Measurements from ENCODE around the gene DYSF. TPM values are rescaled to one million over a fixed set of nuclear protein-coding genes. Genes with fewer than 3 reads are reported as not detected.

The DYSF gene
- total RNA-seq, 4 donors from 2014 or later, result 0.93 to 3.2 (median 2.8) TPM

DNA sequence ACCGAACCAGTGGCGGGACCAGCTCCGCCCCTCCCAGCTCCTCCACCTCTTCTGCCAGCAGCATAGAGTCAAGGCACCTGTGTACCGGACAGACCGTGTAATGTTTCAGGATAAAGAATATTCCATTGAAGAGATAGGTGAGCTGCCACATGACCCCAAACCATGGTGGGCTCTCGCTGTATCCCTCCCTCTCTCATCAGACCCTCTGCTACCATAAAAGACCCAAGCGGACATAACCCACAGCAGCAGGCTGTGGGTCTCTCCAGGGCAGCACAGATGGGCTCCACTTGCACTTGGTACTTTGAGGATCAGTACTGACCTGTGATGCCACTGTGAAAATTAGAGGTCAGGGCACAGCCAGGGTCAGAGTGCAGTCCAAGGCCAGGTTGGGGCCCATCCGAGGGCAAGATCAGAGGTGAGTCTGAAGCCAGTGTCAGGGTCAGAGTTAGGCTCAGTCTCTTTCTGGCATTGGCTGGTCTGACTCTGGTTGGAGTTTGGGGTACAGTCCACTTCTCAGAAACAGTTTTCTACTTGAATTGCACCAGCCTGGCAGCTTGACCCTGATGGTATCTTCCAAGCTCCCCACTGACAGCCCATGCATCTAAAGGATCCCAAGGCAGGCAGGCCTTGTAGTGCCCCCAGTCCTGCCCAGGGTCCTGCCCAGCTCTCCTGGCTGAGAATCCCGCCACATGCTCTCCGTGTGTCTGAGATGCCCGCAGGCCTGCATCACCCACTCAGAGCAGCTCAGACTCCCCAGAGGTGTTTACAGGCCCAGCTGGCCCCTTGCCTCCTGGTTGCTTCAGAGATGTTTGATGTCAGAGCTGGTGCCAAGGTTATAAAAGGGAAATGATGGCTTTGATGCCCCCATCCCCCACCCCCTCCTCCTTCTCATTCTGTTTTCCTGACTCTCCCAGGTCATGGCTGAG, 212.1 kb downstream of the DYSF start:
- no peak overlapping the region for H3K4me3 ChIP-seq (ENCODE audit: low read depth, poor library complexity, severe bottlenecking)
- DNase-seq (ENCODE audit: low spot score in 2 of 2), result no peak
- 87% methylated on average over 11 of the region's 11 CpGs for WGBS, 2 donors
- intact Hi-C loops (cut with DNase I; ENCODE audit: low total_unique reads), result no loop called here
- TF ChIP-seq, protein P1, sequence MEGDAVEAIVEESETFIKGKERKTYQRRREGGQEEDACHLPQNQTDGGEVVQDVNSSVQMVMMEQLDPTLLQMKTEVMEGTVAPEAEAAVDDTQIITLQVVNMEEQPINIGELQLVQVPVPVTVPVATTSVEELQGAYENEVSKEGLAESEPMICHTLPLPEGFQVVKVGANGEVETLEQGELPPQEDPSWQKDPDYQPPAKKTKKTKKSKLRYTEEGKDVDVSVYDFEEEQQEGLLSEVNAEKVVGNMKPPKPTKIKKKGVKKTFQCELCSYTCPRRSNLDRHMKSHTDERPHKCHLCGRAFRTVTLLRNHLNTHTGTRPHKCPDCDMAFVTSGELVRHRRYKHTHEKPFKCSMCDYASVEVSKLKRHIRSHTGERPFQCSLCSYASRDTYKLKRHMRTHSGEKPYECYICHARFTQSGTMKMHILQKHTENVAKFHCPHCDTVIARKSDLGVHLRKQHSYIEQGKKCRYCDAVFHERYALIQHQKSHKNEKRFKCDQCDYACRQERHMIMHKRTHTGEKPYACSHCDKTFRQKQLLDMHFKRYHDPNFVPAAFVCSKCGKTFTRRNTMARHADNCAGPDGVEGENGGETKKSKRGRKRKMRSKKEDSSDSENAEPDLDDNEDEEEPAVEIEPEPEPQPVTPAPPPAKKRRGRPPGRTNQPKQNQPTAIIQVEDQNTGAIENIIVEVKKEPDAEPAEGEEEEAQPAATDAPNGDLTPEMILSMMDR (IDR thresholded peaks at IDR 0.05), result no peak
- TF ChIP-seq POLR2A (IDR thresholded peaks at IDR 0.05), result no peak

DNA sequence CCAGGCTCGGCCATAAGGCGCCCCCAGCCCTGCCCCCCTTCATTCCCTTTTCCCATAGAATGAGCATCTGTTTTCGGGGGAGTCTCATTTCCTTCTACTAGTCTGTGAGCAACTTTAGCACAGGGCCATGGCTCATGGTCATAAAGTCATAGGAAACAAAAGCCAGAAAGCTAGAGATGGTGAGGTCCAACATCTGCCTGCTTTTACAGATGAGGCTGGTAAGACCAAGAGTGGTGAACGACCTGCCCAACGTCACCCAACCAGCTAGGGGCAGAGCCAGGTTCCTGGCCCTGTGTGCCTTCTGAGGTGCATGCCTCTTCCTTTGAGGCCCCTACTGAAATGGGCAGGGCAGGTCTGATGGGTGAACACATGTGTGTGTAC, 212.7 kb downstream of the DYSF start:
- DNase-seq (ENCODE audit: low spot score in 2 of 2), result no peak
- intact Hi-C loops (cut with DNase I; ENCODE audit: low total_unique reads), result no loop called here
- TF ChIP-seq, protein P1 (IDR thresholded peaks at IDR 0.05), result no peak
- no peak for TF ChIP-seq POLR2A (IDR thresholded peaks at IDR 0.05)
- WGBS, 2 donors, result 87 to 91% methylated on average over 5 of the region's 5 CpGs
- no peak overlapping the region for H3K4me3 ChIP-seq (ENCODE audit: low read depth, poor library complexity, severe bottlenecking)

DNA sequence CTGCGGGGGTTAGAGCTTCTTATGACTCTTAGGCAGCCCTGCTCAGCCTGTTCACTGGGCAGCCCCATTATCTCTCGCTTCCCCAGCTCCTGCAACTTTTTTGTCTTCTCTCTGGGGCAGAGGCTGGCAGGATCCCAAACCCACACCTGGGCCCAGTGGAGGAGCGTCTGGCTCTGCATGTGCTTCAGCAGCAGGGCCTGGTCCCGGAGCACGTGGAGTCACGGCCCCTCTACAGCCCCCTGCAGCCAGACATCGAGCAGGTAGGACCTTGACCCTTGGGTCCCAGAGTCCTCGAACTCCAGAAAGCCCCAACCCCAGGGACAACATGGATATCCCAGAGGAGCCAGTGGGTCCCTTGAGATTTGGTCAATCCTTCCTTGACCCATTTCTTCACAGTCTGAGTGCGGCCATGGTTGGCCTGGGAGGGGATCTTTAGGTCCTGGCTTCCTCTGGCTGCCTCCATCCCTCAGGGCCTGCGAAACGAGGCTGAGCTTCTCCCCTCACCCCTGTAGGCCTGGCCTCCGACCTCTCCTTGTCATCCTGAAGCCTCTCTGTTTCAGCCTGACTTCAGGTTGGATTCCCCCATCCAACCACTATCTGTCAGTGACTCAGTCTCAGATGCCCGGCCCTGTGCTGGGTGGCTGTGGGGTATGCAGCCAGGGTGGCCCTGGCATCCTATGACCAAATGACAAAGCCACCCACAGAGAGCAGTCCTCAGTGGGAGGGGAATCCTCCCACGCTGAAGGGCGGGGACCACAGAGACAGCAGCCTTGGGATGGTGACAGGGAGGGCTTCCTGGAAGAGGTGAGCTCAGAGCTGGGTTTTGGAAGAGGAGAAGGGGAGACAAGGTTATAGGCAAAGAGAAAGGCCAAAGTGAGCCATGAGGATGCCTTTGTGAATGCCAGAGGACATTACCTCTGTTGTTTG, 214.2 kb downstream of the DYSF start:
- 85 to 88% methylated on average over 15 of the region's 15 CpGs for WGBS, 2 donors
- TF ChIP-seq, protein P1 (IDR thresholded peaks at IDR 0.05), result no peak
- TF ChIP-seq POLR2A (IDR thresholded peaks at IDR 0.05), result no peak
- no peak overlapping the region for H3K4me3 ChIP-seq (ENCODE audit: low read depth, poor library complexity, severe bottlenecking)
- no peak for DNase-seq (ENCODE audit: low spot score in 2 of 2)
- intact Hi-C loops (cut with DNase I; ENCODE audit: low total_unique reads), result no loop called here

DNA sequence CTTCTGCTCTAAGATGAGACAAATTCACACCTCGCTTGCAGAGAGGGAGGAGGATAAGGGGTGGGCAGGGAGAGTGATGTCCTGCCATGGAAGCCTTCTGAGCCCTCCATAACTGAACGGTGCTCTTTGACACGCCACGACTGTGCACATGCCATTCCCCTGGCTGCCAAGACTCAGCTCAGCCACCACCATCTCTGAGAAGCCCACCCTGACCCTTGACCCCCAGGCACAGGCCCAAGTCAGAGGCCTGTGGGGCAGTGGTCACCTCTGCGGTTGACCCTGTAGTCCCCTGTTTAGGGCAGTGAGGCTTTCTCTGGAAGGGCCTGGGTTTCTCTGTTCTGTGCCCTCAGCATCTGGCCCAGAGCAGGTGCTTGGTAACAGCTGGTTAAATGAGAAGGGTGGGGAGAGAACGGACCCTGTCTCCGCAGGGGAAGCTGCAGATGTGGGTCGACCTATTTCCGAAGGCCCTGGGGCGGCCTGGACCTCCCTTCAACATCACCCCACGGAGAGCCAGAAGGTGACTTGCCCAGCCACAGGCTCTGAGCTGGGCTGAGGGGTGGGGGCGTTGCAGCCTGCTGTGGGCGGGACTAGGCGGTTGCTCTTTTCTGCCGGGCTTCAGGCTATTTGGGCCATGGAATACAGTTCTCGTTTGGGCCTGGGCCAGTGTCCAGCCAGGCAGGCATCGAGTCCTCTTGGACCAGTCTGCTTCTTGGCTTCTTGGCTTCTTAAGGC, 215.1 kb downstream of the DYSF start:
- no peak overlapping the region for H3K4me3 ChIP-seq (ENCODE audit: low read depth, poor library complexity, severe bottlenecking)
- no peak for DNase-seq (ENCODE audit: low spot score in 2 of 2)
- TF ChIP-seq, protein P1 (IDR thresholded peaks at IDR 0.05), result no peak
- TF ChIP-seq POLR2A (IDR thresholded peaks at IDR 0.05), result no peak
- 86 to 87% methylated on average over 14 of the region's 17 CpGs for WGBS, 2 donors
- intact Hi-C loops (cut with DNase I; ENCODE audit: low total_unique reads), result no loop called here

DNA sequence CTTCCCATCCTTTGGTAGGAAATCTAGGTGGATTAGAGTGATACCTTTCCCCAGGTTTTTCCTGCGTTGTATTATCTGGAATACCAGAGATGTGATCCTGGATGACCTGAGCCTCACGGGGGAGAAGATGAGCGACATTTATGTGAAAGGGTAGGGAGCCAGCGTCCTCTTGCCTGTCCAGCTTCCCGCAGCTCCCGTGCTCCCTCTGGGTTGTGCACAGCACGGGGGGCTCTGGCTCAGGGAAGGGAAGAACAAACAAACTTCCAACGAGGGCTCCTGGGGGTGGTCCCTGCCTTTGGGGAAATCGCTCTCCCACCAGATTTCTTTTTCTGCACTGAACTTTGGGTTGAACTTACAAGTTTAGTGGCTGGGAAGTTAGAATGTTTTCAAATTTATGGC, 215.7 kb downstream of the DYSF start:
- peak in 1 of 2 donors; percentile 72 for DNase-seq (ENCODE audit: low spot score in 2 of 2)
- 90 to 94% methylated on average over 9 of the region's 9 CpGs for WGBS, 2 donors
- intact Hi-C loops (cut with DNase I; ENCODE audit: low total_unique reads), result no loop called here
- no peak overlapping the region for H3K4me3 ChIP-seq (ENCODE audit: low read depth, poor library complexity, severe bottlenecking)
- TF ChIP-seq, protein P1 (IDR thresholded peaks at IDR 0.05), result no peak
- no peak for TF ChIP-seq POLR2A (IDR thresholded peaks at IDR 0.05)

Measured in lower leg skin (tissue), 4 donors.